WTC11 (cell line): ENCODE measurements around the gene FARP2. TPM values are rescaled to one million over a fixed set of nuclear protein-coding genes. Genes with fewer than 3 reads are reported as not detected.

ENCODE experiments used
- ARID4B ChIP-seq: sonication (generic); formaldehyde crosslinking; IDR thresholded peaks from 2 replicates; pipeline ENCODE4 v1.8.0; 2023; ENCODE audit warnings: missing genetic modification reagents, mild to moderate bottlenecking, borderline replicate concordance
- E2F4 ChIP-seq: sonication (generic); formaldehyde crosslinking; IDR thresholded peaks from 2 replicates; pipeline ENCODE4 v1.8.1; 2022; ENCODE audit warnings: low read depth, mild to moderate bottlenecking, moderate library complexity, missing genetic modification reagents, borderline replicate concordance
- ETV6 ChIP-seq: sonication (generic); formaldehyde crosslinking; IDR thresholded peaks from 2 replicates; pipeline ENCODE4 v1.8.1; 2022; ENCODE audit warnings: mild to moderate bottlenecking, missing genetic modification reagents
- FOXP1 ChIP-seq: sonication (generic); formaldehyde crosslinking; IDR thresholded peaks from 2 replicates; pipeline ENCODE4 v1.8.0; 2022; ENCODE audit warnings: missing genetic modification reagents, mild to moderate bottlenecking, moderate library complexity, borderline replicate concordance
- FOXP4 ChIP-seq: sonication (generic); formaldehyde crosslinking; IDR thresholded peaks from 2 replicates; pipeline ENCODE4 v1.8.0; 2022; ENCODE audit warnings: mild to moderate bottlenecking, missing genetic modification reagents
- MYBL2 ChIP-seq: sonication (generic); formaldehyde crosslinking; IDR thresholded peaks from 2 replicates; pipeline ENCODE4 v1.8.1; 2023; ENCODE audit warnings: mild to moderate bottlenecking, moderate library complexity, missing genetic modification reagents
- NR3C1 ChIP-seq: sonication (generic); formaldehyde crosslinking; conservative IDR thresholded peaks from 2 replicates; pipeline ENCODE4 v1.8.1; 2023; ENCODE audit warnings: low read depth, mild to moderate bottlenecking, missing genetic modification reagents
- PRRX2 ChIP-seq: fragments of 250-450 bp; sonication (Bioruptor Pico); IDR thresholded peaks from 2 replicates; pipeline ENCODE4 v1.8.0; 2021; ENCODE audit warnings: mild to moderate bottlenecking
- RORB ChIP-seq: fragments of 250-450 bp; sonication (Bioruptor Pico); IDR thresholded peaks from 2 replicates; pipeline ENCODE4 v1.9.0; 2021; ENCODE audit warnings: mild to moderate bottlenecking
- SMAD3 ChIP-seq: sonication (generic); formaldehyde crosslinking; IDR thresholded peaks from 2 replicates; pipeline ENCODE4 v1.8.0; 2022; ENCODE audit warnings: missing genetic modification reagents, mild to moderate bottlenecking, borderline replicate concordance
- STAT6 ChIP-seq: sonication (generic); formaldehyde crosslinking; conservative IDR thresholded peaks from 2 replicates; pipeline ENCODE4 v1.8.1; 2023; ENCODE audit warnings: mild to moderate bottlenecking, low read depth, missing genetic modification reagents, moderate library complexity
- TEAD4 ChIP-seq: sonication (generic); formaldehyde crosslinking; IDR thresholded peaks from 2 replicates; pipeline ENCODE4 v1.8.0; 2022; ENCODE audit warnings: mild to moderate bottlenecking, missing genetic modification reagents
- ZBTB21 ChIP-seq: sonication (generic); formaldehyde crosslinking; IDR thresholded peaks from 2 replicates; pipeline ENCODE4 v1.8.1; 2023; ENCODE audit warnings: mild to moderate bottlenecking, missing genetic modification reagents, borderline replicate concordance
- ZNF121 ChIP-seq: sonication (generic); formaldehyde crosslinking; IDR thresholded peaks from 2 replicates; pipeline ENCODE4 v1.8.0; 2023; ENCODE audit warnings: missing genetic modification reagents
- ZNF138 ChIP-seq: sonication (generic); formaldehyde crosslinking; conservative IDR thresholded peaks from 2 replicates; pipeline ENCODE4 v1.8.1; 2022; ENCODE audit warnings: mild to moderate bottlenecking, moderate library complexity, missing genetic modification reagents
- ZNF317 ChIP-seq: sonication (generic); formaldehyde crosslinking; IDR thresholded peaks from 2 replicates; pipeline ENCODE4 v1.8.1; 2023; ENCODE audit warnings: low read depth, mild to moderate bottlenecking, moderate library complexity, missing genetic modification reagents, borderline replicate concordance
- ZNF671 ChIP-seq: fragments of 250-450 bp; sonication (Bioruptor Pico); IDR thresholded peaks from 2 replicates; pipeline ENCODE4 v1.8.0; 2021; ENCODE audit warnings: mild to moderate bottlenecking
- ZSCAN18 ChIP-seq: fragments of 250-450 bp; sonication (Bioruptor Pico); IDR thresholded peaks from 2 replicates; pipeline ENCODE4 v2.1.2; 2022; ENCODE audit warnings: mild to moderate bottlenecking, moderate library complexity
- total RNA-seq: library from RNA; stranded (reverse); gene quantifications from 3 replicates; pipeline ENCODE4 v1.2.3, GENCODE V29; 2021
- TF ChIP-seq, protein P1 (sequence below): sonication (generic); formaldehyde crosslinking; IDR thresholded peaks from 2 replicates; pipeline ENCODE4 v1.8.0; 2023; ENCODE audit warnings: mild to moderate bottlenecking, missing genetic modification reagents
- TF ChIP-seq, protein P2 (sequence below): sonication (generic); formaldehyde crosslinking; IDR thresholded peaks from 2 replicates; pipeline ENCODE4 v1.8.0; 2022; ENCODE audit warnings: mild to moderate bottlenecking, missing genetic modification reagents

Gene FARP2
- total RNA-seq, 1 experiment from 2014 or later, result 37.8 TPM

GRCh38 chr2:241540771-241541561 lies 184.9 kb downstream of the FARP2 start (continued):
- TF ChIP-seq ZSCAN18 (CRISPR knock-in tag) (no peak), MYBL2 (CRISPR knock-in tag) (peak; percentile 64; the same call in 1 of the 2 replicates), TEAD4 (CRISPR knock-in tag) (no peak), PRRX2 (CRISPR knock-in tag) (no peak), FOXP1 (CRISPR knock-in tag) (no peak; the same call in 1 of the 2 replicates), STAT6 (0 out of 2 replicates have a peak, but pooled peaks have one; percentile 61), ZNF121 (CRISPR knock-in tag) (no peak), ZNF671 (CRISPR knock-in tag) (no peak), SMAD3 (no peak), FOXP4 (no peak), ZNF138 (no peak; the same call in 1 of the 2 replicates), ZBTB21 (peak; percentile 47; the same call in 1 of the 2 replicates), RORB (CRISPR knock-in tag) (no peak), E2F4 (no peak), ETV6 (0 out of 2 replicates have a peak, but pooled peaks have one; percentile 77), ARID4B (CRISPR knock-in tag) (no peak), NR3C1 (CRISPR knock-in tag) (no peak), ZNF317 (no peak)
- TF ChIP-seq, protein P1, sequence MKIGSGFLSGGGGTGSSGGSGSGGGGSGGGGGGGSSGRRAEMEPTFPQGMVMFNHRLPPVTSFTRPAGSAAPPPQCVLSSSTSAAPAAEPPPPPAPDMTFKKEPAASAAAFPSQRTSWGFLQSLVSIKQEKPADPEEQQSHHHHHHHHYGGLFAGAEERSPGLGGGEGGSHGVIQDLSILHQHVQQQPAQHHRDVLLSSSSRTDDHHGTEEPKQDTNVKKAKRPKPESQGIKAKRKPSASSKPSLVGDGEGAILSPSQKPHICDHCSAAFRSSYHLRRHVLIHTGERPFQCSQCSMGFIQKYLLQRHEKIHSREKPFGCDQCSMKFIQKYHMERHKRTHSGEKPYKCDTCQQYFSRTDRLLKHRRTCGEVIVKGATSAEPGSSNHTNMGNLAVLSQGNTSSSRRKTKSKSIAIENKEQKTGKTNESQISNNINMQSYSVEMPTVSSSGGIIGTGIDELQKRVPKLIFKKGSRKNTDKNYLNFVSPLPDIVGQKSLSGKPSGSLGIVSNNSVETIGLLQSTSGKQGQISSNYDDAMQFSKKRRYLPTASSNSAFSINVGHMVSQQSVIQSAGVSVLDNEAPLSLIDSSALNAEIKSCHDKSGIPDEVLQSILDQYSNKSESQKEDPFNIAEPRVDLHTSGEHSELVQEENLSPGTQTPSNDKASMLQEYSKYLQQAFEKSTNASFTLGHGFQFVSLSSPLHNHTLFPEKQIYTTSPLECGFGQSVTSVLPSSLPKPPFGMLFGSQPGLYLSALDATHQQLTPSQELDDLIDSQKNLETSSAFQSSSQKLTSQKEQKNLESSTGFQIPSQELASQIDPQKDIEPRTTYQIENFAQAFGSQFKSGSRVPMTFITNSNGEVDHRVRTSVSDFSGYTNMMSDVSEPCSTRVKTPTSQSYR (CRISPR knock-in tag), result no peak
- TF ChIP-seq, protein P2, sequence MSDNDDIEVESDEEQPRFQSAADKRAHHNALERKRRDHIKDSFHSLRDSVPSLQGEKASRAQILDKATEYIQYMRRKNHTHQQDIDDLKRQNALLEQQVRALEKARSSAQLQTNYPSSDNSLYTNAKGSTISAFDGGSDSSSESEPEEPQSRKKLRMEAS (CRISPR knock-in tag), result peak; percentile 89
